ENCODE measurements around the gene ZSCAN5C. TPM values are rescaled to one million over a fixed set of nuclear protein-coding genes. Genes with fewer than 3 reads are reported as not detected.

Gene ZSCAN5C
- total and polyA plus RNA-seq, 8 donors, result not detected

- TF ChIP-seq EP300 (IDR thresholded peaks at IDR 0.05), result no peak
- no peak for TF ChIP-seq POLR2AphosphoS5 (IDR thresholded peaks at IDR 0.05)
- TF ChIP-seq POLR2A (IDR thresholded peaks at IDR 0.05), result no peak
- TF ChIP-seq CTCF (IDR thresholded peaks at IDR 0.05), result peak in 5 of 7 experiments; percentile 61 to 82 (median 75)
- intact Hi-C loops (cut with DNase I; ENCODE audit: low total_unique reads), result no loop called here
- no peaks in the 10 kb centered on the region for H3K9me3 ChIP-seq
- DNase-seq, result peak; percentile 79 to 87
- 27 to 50% (median 36%) methylated on average over 10 of the region's 10 CpGs for WGBS, 5 donors
- no peaks in the 10 kb centered on the region for H3K4me1 ChIP-seq
- no peaks in the 10 kb centered on the region for H3K36me3 ChIP-seq
- H3K27ac ChIP-seq, result no peak overlapping the region
- peaks cover 0 to 7% (median 0%) of the 10 kb centered on the region in 3 donors for H3K27me3 ChIP-seq
- H3K4me3 ChIP-seq, result no peak overlapping the region
Observed at GRCh38 chr19:56252699-56253422, 50.8 kb downstream of the ZSCAN5C start.

GRCh38 chr19:56253737-56254136 lies 51.7 kb downstream of the ZSCAN5C start:
- H3K4me3 ChIP-seq, result no peak overlapping the region
- H3K4me1 ChIP-seq, result no peaks in the 10 kb centered on the region
- no peaks in the 10 kb centered on the region for H3K9me3 ChIP-seq
- no peak overlapping the region for H3K27ac ChIP-seq
- DNase-seq, result peak in 1 of 2 donors; percentile 78
- no peak for TF ChIP-seq EP300 (IDR thresholded peaks at IDR 0.05)
- no peak for TF ChIP-seq POLR2AphosphoS5 (IDR thresholded peaks at IDR 0.05)
- TF ChIP-seq CTCF (IDR thresholded peaks at IDR 0.05), result peak in 2 of 7 experiments; percentile 8 to 14
- H3K27me3 ChIP-seq, result peaks cover 0 to 12% (median 0%) of the 10 kb centered on the region in 3 donors
- 59 to 65% (median 60%) methylated on average over 5 of the region's 5 CpGs for WGBS, 5 donors
- no peaks in the 10 kb centered on the region for H3K36me3 ChIP-seq
- intact Hi-C loops (cut with DNase I; ENCODE audit: low total_unique reads), result no loop called here

- Histone ChIP-seq H3K4me3 (no peak overlapping the region), H3K27me3 (peaks cover 0 to 12% (median 0%) of the 10 kb centered on the region in 3 donors), H3K27ac (no peak overlapping the region), H3K36me3 (peaks cover 0 to 6% (median 2%) of the 10 kb centered on the region in 4 donors), H3K9me3 (no peaks in the 10 kb centered on the region), H3K4me1 (no peaks in the 10 kb centered on the region)
- intact Hi-C loops (cut with DNase I; ENCODE audit: low total_unique reads), result no loop called here
- DNase-seq, result no peak
- TF ChIP-seq POLR2A (IDR thresholded peaks at IDR 0.05), result no peak
- 82 to 88% (median 86%) methylated on average over 12 of the region's 12 CpGs for WGBS, 5 donors
Observed at GRCh38 chr19:56258272-56258671, 56.2 kb downstream of the ZSCAN5C start.

Other genes with a start within 250 kb of the ZSCAN5C start
- not detected for gene NLRP5, start 215.5 kb upstream of the ZSCAN5C start, total RNA-seq
- gene NLRP5, start 215.5 kb upstream of the ZSCAN5C start, polyA plus RNA-seq, result not detected
- 10 to 100 TPM in 4 of 5 donors, 1 to 10 TPM in 1; 2.7 to 77.3 (median 30.3) TPM for gene ZNF787, start 81.0 kb upstream of the ZSCAN5C start, total RNA-seq
- 10 to 100 TPM; 22.4 to 29.6 (median 24.8) TPM for gene ZNF787, start 81.0 kb upstream of the ZSCAN5C start, polyA plus RNA-seq
- gene ZNF444, start 61.0 kb upstream of the ZSCAN5C start, total RNA-seq, result 10 to 100 TPM; 13.4 to 77.0 (median 62.9) TPM
- 10 to 100 TPM; 31.9 to 44.7 (median 36.5) TPM for gene ZNF444, start 61.0 kb upstream of the ZSCAN5C start, polyA plus RNA-seq
- gene GALP, start 26.3 kb upstream of the ZSCAN5C start, total RNA-seq, result not detected
- not detected for gene GALP, start 26.3 kb upstream of the ZSCAN5C start, polyA plus RNA-seq
- gene ZSCAN5B, start 4.5 kb upstream of the ZSCAN5C start, total RNA-seq, result not detected
- gene ZSCAN5B, start 4.5 kb upstream of the ZSCAN5C start, polyA plus RNA-seq, result not detected
- not detected for gene EDDM13, start 70.5 kb downstream of the ZSCAN5C start, total RNA-seq
- gene EDDM13, start 70.5 kb downstream of the ZSCAN5C start, polyA plus RNA-seq, result 1 to 10 TPM in 1 of 3 donors, not detected in 2; 1.6 TPM
- gene ZSCAN5A, start 112.6 kb downstream of the ZSCAN5C start, total RNA-seq, result 10 to 100 TPM in 2 of 5 donors, 1 to 10 TPM in 1, under 1 TPM in 1, not detected in 1; 0.89 to 21.6 (median 8.3) TPM
- 1 to 10 TPM; 2.4 to 4.5 (median 3.7) TPM for gene ZSCAN5A, start 112.6 kb downstream of the ZSCAN5C start, polyA plus RNA-seq
- 1 to 10 TPM in 2 of 5 donors, not detected in 3; 1.2 to 4.2 TPM for gene ZNF582, start 191.3 kb downstream of the ZSCAN5C start, total RNA-seq
- gene ZNF582, start 191.3 kb downstream of the ZSCAN5C start, polyA plus RNA-seq, result 1 to 10 TPM; 2.3 to 2.6 (median 2.5) TPM
- gene ZNF583, start 202.1 kb downstream of the ZSCAN5C start, total RNA-seq, result 10 to 100 TPM in 1 of 5 donors, 1 to 10 TPM in 2, under 1 TPM in 1, not detected in 1; 0.45 to 13.0 (median 5.7) TPM
- 1 to 10 TPM in 2 of 3 donors, under 1 TPM in 1; 0.75 to 3.4 (median 1.3) TPM for gene ZNF583, start 202.1 kb downstream of the ZSCAN5C start, polyA plus RNA-seq